WTC11 (cell line): Measurements from ENCODE around the gene ERVW-1. TPM values are rescaled to one million over a fixed set of nuclear protein-coding genes. Genes with fewer than 3 reads are reported as not detected.

ENCODE experiments used
- ATAC-seq: fragments of 200-7000 bp; cut with Tn5 transposase; 2 replicates; pipeline ENCODE4 v1.10.0; 2021; ENCODE audit warnings: mild to moderate bottlenecking, moderate library complexity
- CTCF ChIA-PET: fragments of 300-600 bp; sonication (Branson Sonifier 250); formaldehyde crosslinking; loops from one replicate; lab custom pipeline; 2021; ENCODE audit warnings: antibody characterized with exemption; lab: Charles Lee
- POLR2A ChIA-PET: fragments of 350-600 bp; sonication (Branson Sonifier 250); formaldehyde crosslinking; loops from one replicate; lab custom pipeline; 2021; ENCODE audit warnings: antibody characterized with exemption; lab: Charles Lee
- DNase-seq: peaks from one replicate; pipeline ENCODE4 v3.0.0; 2021; ENCODE audit warnings: low spot score
- H3K27ac Mint-ChIP-seq: 2 replicates; pipeline ENCODE4 v1.8.0; 2021; ENCODE audit warnings: mixed read lengths
- H3K27me3 Mint-ChIP-seq: 2 replicates; pipeline ENCODE4 v1.8.0; 2021; ENCODE audit warnings: low read depth, mild to moderate bottlenecking, moderate library complexity, mixed read lengths
- H3K36me3 Mint-ChIP-seq: 2 replicates; pipeline ENCODE4 v1.8.0; 2021; ENCODE audit warnings: mixed read lengths
- H3K4me1 Mint-ChIP-seq: 2 replicates; pipeline ENCODE4 v1.8.0; 2022; ENCODE audit warnings: mixed read lengths
- H3K4me3 Mint-ChIP-seq: 2 replicates; pipeline ENCODE4 v1.8.0; 2021; ENCODE audit warnings: mild to moderate bottlenecking, moderate library complexity, mixed read lengths
- H3K9me3 Mint-ChIP-seq: 2 replicates; pipeline ENCODE4 v1.8.0; 2021; ENCODE audit warnings: mixed read lengths
- AR ChIP-seq: fragments of 250-450 bp; sonication (Bioruptor Pico); IDR thresholded peaks from 2 replicates; pipeline ENCODE4 v1.9.0; 2021; ENCODE audit warnings: mild to moderate bottlenecking
- ARID4B ChIP-seq: sonication (generic); formaldehyde crosslinking; IDR thresholded peaks from 2 replicates; pipeline ENCODE4 v1.8.0; 2023; ENCODE audit warnings: missing genetic modification reagents, mild to moderate bottlenecking, borderline replicate concordance
- CTCF ChIP-seq: fragments of 200-600 bp; IDR thresholded peaks from 2 replicates; pipeline ENCODE4 v1.8.0; 2022; ENCODE audit warnings: antibody characterized with exemption
- E2F4 ChIP-seq: sonication (generic); formaldehyde crosslinking; IDR thresholded peaks from 2 replicates; pipeline ENCODE4 v1.8.1; 2022; ENCODE audit warnings: low read depth, mild to moderate bottlenecking, moderate library complexity, missing genetic modification reagents, borderline replicate concordance
- ERG ChIP-seq: fragments of 250-450 bp; sonication (Bioruptor Pico); IDR thresholded peaks from 2 replicates; pipeline ENCODE4 v1.8.0; 2021; ENCODE audit warnings: mild to moderate bottlenecking
- FOXK1 ChIP-seq: sonication (generic); formaldehyde crosslinking; IDR thresholded peaks from 2 replicates; pipeline ENCODE4 v1.8.0; 2022; ENCODE audit warnings: mild to moderate bottlenecking, moderate library complexity, missing genetic modification reagents
- GTF2I ChIP-seq: fragments of 250-450 bp; sonication (Bioruptor Pico); conservative IDR thresholded peaks from 2 replicates; pipeline ENCODE4 v1.4.0; 2021; ENCODE audit warnings: mild to moderate bottlenecking
- JAZF1 ChIP-seq: fragments of 250-450 bp; sonication (Bioruptor Pico); IDR thresholded peaks from 2 replicates; pipeline ENCODE4 v1.9.0; 2021; ENCODE audit warnings: moderate library complexity, mild to moderate bottlenecking, inconsistent platforms
- NR1H2 ChIP-seq: sonication (generic); formaldehyde crosslinking; IDR thresholded peaks from 2 replicates; pipeline ENCODE4 v1.9.0; 2021; ENCODE audit warnings: mild to moderate bottlenecking, moderate library complexity, missing genetic modification reagents
- NR2C2 ChIP-seq: sonication (generic); formaldehyde crosslinking; IDR thresholded peaks from 2 replicates; pipeline ENCODE4 v1.8.0; 2022; ENCODE audit warnings: mild to moderate bottlenecking, missing genetic modification reagents
- NR3C1 ChIP-seq: sonication (generic); formaldehyde crosslinking; conservative IDR thresholded peaks from 2 replicates; pipeline ENCODE4 v1.8.1; 2023; ENCODE audit warnings: low read depth, mild to moderate bottlenecking, missing genetic modification reagents
- PREB ChIP-seq: sonication (generic); formaldehyde crosslinking; IDR thresholded peaks from 2 replicates; pipeline ENCODE4 v1.8.1; 2022; ENCODE audit warnings: mild to moderate bottlenecking, missing genetic modification reagents, moderate library complexity, borderline replicate concordance
- RORB ChIP-seq: fragments of 250-450 bp; sonication (Bioruptor Pico); IDR thresholded peaks from 2 replicates; pipeline ENCODE4 v1.9.0; 2021; ENCODE audit warnings: mild to moderate bottlenecking
- STAT6 ChIP-seq: sonication (generic); formaldehyde crosslinking; conservative IDR thresholded peaks from 2 replicates; pipeline ENCODE4 v1.8.1; 2023; ENCODE audit warnings: mild to moderate bottlenecking, low read depth, missing genetic modification reagents, moderate library complexity
- ZNF138 ChIP-seq: sonication (generic); formaldehyde crosslinking; conservative IDR thresholded peaks from 2 replicates; pipeline ENCODE4 v1.8.1; 2022; ENCODE audit warnings: mild to moderate bottlenecking, moderate library complexity, missing genetic modification reagents
- ZNF396 ChIP-seq: fragments of 250-450 bp; sonication (Bioruptor Pico); IDR thresholded peaks from 2 replicates; pipeline ENCODE4 v1.8.0; 2021; ENCODE audit warnings: mild to moderate bottlenecking, moderate library complexity, borderline replicate concordance
- ZNF423 ChIP-seq: fragments of 250-450 bp; sonication (Bioruptor Pico); IDR thresholded peaks from 2 replicates; pipeline ENCODE4 v2.1.2; 2022; ENCODE audit warnings: mild to moderate bottlenecking, moderate library complexity
- ZNF671 ChIP-seq: fragments of 250-450 bp; sonication (Bioruptor Pico); IDR thresholded peaks from 2 replicates; pipeline ENCODE4 v1.8.0; 2021; ENCODE audit warnings: mild to moderate bottlenecking
- total RNA-seq: library from RNA; stranded (reverse); gene quantifications from 3 replicates; pipeline ENCODE4 v1.2.3, GENCODE V29; 2021

ERVW-1 gene
- total RNA-seq, 1 experiment from 2014 or later = 0.07 TPM

- no peak for DNase-seq
- no peak for TF ChIP-seq ZNF423 (CRISPR knock-in tag)
- no peak for TF ChIP-seq NR3C1
- no peak for TF ChIP-seq FOXK1
- TF ChIP-seq GTF2I = no peak
- TF ChIP-seq RORB = no peak
- no peak for TF ChIP-seq ARID4B
- TF ChIP-seq ZNF671 (CRISPR knock-in tag) = no peak
- TF ChIP-seq PREB (CRISPR knock-in tag) = no peak
- TF ChIP-seq, all 79 proteins: peak for 0
- Mint-ChIP-seq H3K9me3 (no peaks in the 10 kb centered on the region), H3K27ac (no peak overlapping the region), H3K4me3 (no peak overlapping the region), H3K4me1 (peaks cover 18% of the 10 kb centered on the region), H3K27me3 (no peaks in the 10 kb centered on the region; the same call in none of the 2 replicates), H3K36me3 (no peaks in the 10 kb centered on the region)
- CTCF ChIA-PET = interaction anchor here (0.9 to 7.4 kb wide), 2 partner anchors 11 to 19 kb away, joined by 4 to 177 read pairs; partner anchors contain the start of gene GATAD1
- no peak for ATAC-seq
- POLR2A ChIA-PET = interaction anchor here (0.7 kb wide), 1 partner anchor 80 kb away, joined by 8 read pairs; no protein-coding TSS in a partner anchor
These were observed 50.6 kb downstream of the ERVW-1 start for GRCh38 chr7:92427193-92427592.

- H3K27me3 Mint-ChIP-seq = no peaks in the 10 kb centered on the region; the same call in none of the 2 replicates
- CTCF ChIA-PET = interaction anchor here (0.6 to 7.4 kb wide), 13 partner anchors 8 to 246 kb away, joined by 3 to 177 read pairs (median 5); partner anchors contain the start of genes ANKIB1, GATAD1, KRIT1 and LRRD1
- peaks cover 24% of the 10 kb centered on the region for H3K4me1 Mint-ChIP-seq
- no peaks in the 10 kb centered on the region for H3K36me3 Mint-ChIP-seq
- POLR2A ChIA-PET = interaction anchor here (2.9 kb wide), 1 partner anchor 22 kb away, joined by 13 read pairs; the partner anchor contains the start of gene GATAD1
- ATAC-seq (peak; percentile 67), DNase-seq (peak; percentile 50)
- no peaks in the 10 kb centered on the region for H3K9me3 Mint-ChIP-seq
- no peak overlapping the region for H3K4me3 Mint-ChIP-seq
- H3K27ac Mint-ChIP-seq = no peak overlapping the region; the same call in 1 of the 2 replicates
- TF ChIP-seq GTF2I = no peak
- TF ChIP-seq NR1H2 (CRISPR knock-in tag) = no peak
- no peak for TF ChIP-seq STAT6 (CRISPR knock-in tag)
- TF ChIP-seq AR (CRISPR knock-in tag) = no peak
- no peak for TF ChIP-seq RORB
- TF ChIP-seq ZNF396 = no peak
- no peak for TF ChIP-seq ZNF138 (CRISPR knock-in tag)
- no peak for TF ChIP-seq E2F4 (CRISPR knock-in tag)
- TF ChIP-seq JAZF1 (CRISPR knock-in tag) = no peak
- TF ChIP-seq CTCF = no peak
- no peak for TF ChIP-seq NR2C2 (CRISPR knock-in tag)
- TF ChIP-seq ERG (CRISPR knock-in tag) = no peak
These were observed 52.3 kb downstream of the ERVW-1 start for GRCh38 chr7:92425311-92425947.
